Spleen (tissue), 11 donors: ENCODE measurements around the gene PPM1L. TPM values are rescaled to one million over a fixed set of nuclear protein-coding genes. Genes with fewer than 3 reads are reported as not detected.

ENCODE experiments used
- DNase-seq: peaks from one replicate; pipeline ENCODE4 v3.0.0-alpha.2; 2020
- H3K27ac ChIP-seq, 8 donors: fragments of 200-600 bp; sonication (generic) in 7 of 8; 1 replicate in 4 of 8; 2 replicates in 4 of 8; pipeline versions ENCODE4 v1.5.0 to v1.8.0; 2016 to 2021; ENCODE audit warnings: inconsistent platforms in 4 of 8, mild to moderate bottlenecking in 4 of 8, moderate library complexity in 1 of 8
- H3K27me3 ChIP-seq, 7 donors: fragments of 200-600 bp; sonication (generic) in 6 of 7; replicated peaks in 1 of 7; 1 replicate in 4 of 7; 2 replicates in 3 of 7; pipeline versions ENCODE4 v1.5.0 to v1.8.0; 2016 to 2021; ENCODE audit warnings: inconsistent platforms in 3 of 7, mild to moderate bottlenecking in 1 of 7
- H3K36me3 ChIP-seq, 6 donors: fragments of 200-600 bp; sonication (generic) in 5 of 6; 1 replicate in 4 of 6; 2 replicates in 2 of 6; pipeline versions ENCODE4 v1.5.0 to v1.8.0; 2016 to 2021; ENCODE audit warnings: inconsistent platforms in 2 of 6
- H3K4me1 ChIP-seq, 6 donors: fragments of 200-600 bp; sonication (generic) in 5 of 6; 1 replicate in 3 of 6; 2 replicates in 3 of 6; pipeline versions ENCODE4 v1.5.0 to v1.8.0; 2016 to 2021; ENCODE audit warnings: inconsistent platforms in 3 of 6
- H3K4me3 ChIP-seq, 8 donors: fragments of 200-600 bp; sonication (generic) in 7 of 8; 1 replicate in 4 of 8; 2 replicates in 4 of 8; pipeline versions ENCODE4 v1.5.0 to v1.8.0; 2016 to 2021; ENCODE audit warnings: inconsistent platforms in 4 of 8, mild to moderate bottlenecking in 4 of 8, moderate library complexity in 2 of 8
- H3K9me3 ChIP-seq, 8 donors: fragments of 200-600 bp; sonication (generic) in 7 of 8; 1 replicate in 4 of 8; 2 replicates in 4 of 8; pipeline versions ENCODE4 v1.5.0 to v1.8.0; 2016 to 2021; ENCODE audit warnings: inconsistent platforms in 4 of 8
- POLR2A ChIP-seq, 3 donors: fragments of 450-650 bp; IDR thresholded peaks; one replicate each; pipeline ENCODE4 v1.5.1; 2017; ENCODE audit warnings: antibody characterized with exemption in 3 of 3, mild to moderate bottlenecking in 1 of 3
- POLR2AphosphoS5 ChIP-seq, 3 donors: sonication (generic); formaldehyde crosslinking; IDR thresholded peaks; one replicate each; pipeline ENCODE4 v1.5.1; 2017; ENCODE audit warnings: antibody characterized with exemption in 3 of 3
- WGBS, 5 donors: extraction: QIAGEN DNeasy Blood & Tissue Kit in 3 of 5; methylation state at CpG; one replicate each; pipeline versions ENCODE4 v1.1.5 to v1.1.7; 2013 to 2018; 5-methylcytosine and 5-hydroxymethylcytosine counted together
- intact Hi-C: fragments of 100-400 bp; cut with DNase I; formaldehyde crosslinking; loops from one replicate; pipeline ENCODE4 v1.15.0; 2023; ENCODE audit warnings: low total_unique reads
- polyA plus RNA-seq, 3 donors: library from polyadenylated mRNA; stranded (reverse); fragments of 200-250 nt; gene quantifications; one replicate each; pipeline ENCODE4 v1.2.1, GENCODE V29; 2013
- total RNA-seq, 7 donors: library from RNA; depleted of rRNA in 3 of 7; stranded (reverse); fragments of >200 nt in 3 of 7; fragmentation: NEBNext Ultra II Directional in 4 of 7; extraction: Animal tissue kit (Norgen Biotek cat#: 25700) in 4 of 7; gene quantifications; one replicate each; pipeline versions ENCODE4 v1.1.0 to v1.2.1, GENCODE V29; 2016 to 2021
- TF ChIP-seq, protein P1 (sequence below), 11 experiments: fragments of 200-600 bp in 7 of 11; fragments of 450-650 bp in 4 of 11; sonication (generic) in 4 of 11; IDR thresholded peaks in 8 of 11; conservative IDR thresholded peaks in 3 of 11; 1 replicate in 7 of 11; 2 replicates in 4 of 11; pipeline versions ENCODE4 v1.4.0 to v1.8.0; 2016 to 2021; ENCODE audit warnings: antibody characterized with exemption in 11 of 11, inconsistent platforms in 4 of 11, mild to moderate bottlenecking in 1 of 11
- donor health status: healthy with polysubstance abuse.
- donor health status: DM: no; HTN: no; CAD: no; lungs with moderate emphysema.
- donor health status: DM: no; HTN: no; CAD: no.
- donor health status: Bipolar disorder and iron deficiency.
- donor health status: healthy.
- donor health status: DM: no; HTN: no; CAD: no.
- donor health status: DM: yes; HTN: yes; CAD: no.

PPM1L gene
- total and polyA plus RNA-seq, 10 donors = 0.63 to 16.7 (median 12.2) TPM

DNA sequence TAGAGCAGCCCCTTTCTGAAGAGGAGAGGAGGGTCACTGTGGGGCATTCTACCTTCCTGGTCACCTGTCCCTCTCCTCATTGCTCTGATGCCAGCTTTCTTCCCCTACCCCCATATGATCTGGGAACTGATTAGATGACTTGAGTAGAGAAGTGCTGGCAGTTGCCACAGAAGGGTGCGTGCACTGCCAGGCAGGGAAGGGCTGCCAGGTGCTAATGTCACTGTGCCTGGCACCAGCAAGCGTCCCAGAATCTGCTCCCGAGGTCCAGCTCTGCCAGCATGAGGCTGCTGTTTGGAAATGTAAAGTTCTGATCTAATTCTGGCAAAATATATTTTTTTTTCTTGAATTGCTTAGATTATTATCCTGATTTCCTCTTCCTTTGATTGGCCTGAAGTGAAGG, 52.8 kb downstream of the PPM1L start:
- H3K27ac ChIP-seq = no peak overlapping the region
- TF ChIP-seq POLR2A (IDR thresholded peaks at IDR 0.05) (no peak), POLR2AphosphoS5 (IDR thresholded peaks at IDR 0.05) (no peak)
- TF ChIP-seq, protein P1, sequence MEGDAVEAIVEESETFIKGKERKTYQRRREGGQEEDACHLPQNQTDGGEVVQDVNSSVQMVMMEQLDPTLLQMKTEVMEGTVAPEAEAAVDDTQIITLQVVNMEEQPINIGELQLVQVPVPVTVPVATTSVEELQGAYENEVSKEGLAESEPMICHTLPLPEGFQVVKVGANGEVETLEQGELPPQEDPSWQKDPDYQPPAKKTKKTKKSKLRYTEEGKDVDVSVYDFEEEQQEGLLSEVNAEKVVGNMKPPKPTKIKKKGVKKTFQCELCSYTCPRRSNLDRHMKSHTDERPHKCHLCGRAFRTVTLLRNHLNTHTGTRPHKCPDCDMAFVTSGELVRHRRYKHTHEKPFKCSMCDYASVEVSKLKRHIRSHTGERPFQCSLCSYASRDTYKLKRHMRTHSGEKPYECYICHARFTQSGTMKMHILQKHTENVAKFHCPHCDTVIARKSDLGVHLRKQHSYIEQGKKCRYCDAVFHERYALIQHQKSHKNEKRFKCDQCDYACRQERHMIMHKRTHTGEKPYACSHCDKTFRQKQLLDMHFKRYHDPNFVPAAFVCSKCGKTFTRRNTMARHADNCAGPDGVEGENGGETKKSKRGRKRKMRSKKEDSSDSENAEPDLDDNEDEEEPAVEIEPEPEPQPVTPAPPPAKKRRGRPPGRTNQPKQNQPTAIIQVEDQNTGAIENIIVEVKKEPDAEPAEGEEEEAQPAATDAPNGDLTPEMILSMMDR (IDR thresholded peaks at IDR 0.05 in 8 of 11, conservative IDR thresholded peaks at IDR 0.05 in 3 of 11) = no peak
- no peaks in the 10 kb centered on the region for H3K36me3 ChIP-seq
- no peak overlapping the region for H3K4me3 ChIP-seq
- intact Hi-C loops = no loop called here
- no peak for DNase-seq
- H3K9me3 ChIP-seq = no peaks in the 10 kb centered on the region
- WGBS, 5 donors = 74 to 95% (median 82%) methylated on average over 3 of the region's 3 CpGs
- peaks cover 0 to 5% (median 0%) of the 10 kb centered on the region in 6 donors for H3K4me1 ChIP-seq
- no peaks in the 10 kb centered on the region for H3K27me3 ChIP-seq

DNA sequence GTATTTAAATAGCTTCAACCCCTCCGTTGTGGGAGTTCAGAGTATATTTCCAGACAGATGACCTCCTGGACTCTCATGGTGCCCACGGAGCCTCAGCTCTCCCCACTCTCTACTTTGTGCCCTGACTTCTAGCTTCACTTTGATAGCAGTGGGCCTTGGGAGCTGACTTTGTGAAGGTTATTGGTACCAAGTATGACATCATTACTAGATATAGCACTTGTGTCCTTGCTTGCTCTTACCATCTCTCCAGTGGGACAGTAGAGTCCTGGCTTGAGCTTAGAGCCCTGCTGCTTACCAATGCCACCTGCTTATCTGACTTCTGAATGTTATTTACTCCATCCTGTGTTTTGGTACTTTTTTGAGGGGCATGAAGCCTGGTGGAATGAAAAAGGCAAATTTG, 53.4 kb downstream of the PPM1L start:
- Histone ChIP-seq H3K27ac (no peak overlapping the region), H3K36me3 (no peaks in the 10 kb centered on the region), H3K9me3 (no peaks in the 10 kb centered on the region), H3K4me3 (no peak overlapping the region), H3K27me3 (no peaks in the 10 kb centered on the region), H3K4me1 (peaks cover 0 to 5% (median 0%) of the 10 kb centered on the region in 6 donors)
- 43 to 79% (median 54%) methylated on average over 2 of the region's 2 CpGs for WGBS, 5 donors
- TF ChIP-seq, protein P1 (IDR thresholded peaks at IDR 0.05 in 8 of 11, conservative IDR thresholded peaks at IDR 0.05 in 3 of 11) = no peak
- TF ChIP-seq POLR2AphosphoS5 (IDR thresholded peaks at IDR 0.05) = no peak
- no peak for TF ChIP-seq POLR2A (IDR thresholded peaks at IDR 0.05)
- intact Hi-C loops = no loop called here
- no peak for DNase-seq

DNA sequence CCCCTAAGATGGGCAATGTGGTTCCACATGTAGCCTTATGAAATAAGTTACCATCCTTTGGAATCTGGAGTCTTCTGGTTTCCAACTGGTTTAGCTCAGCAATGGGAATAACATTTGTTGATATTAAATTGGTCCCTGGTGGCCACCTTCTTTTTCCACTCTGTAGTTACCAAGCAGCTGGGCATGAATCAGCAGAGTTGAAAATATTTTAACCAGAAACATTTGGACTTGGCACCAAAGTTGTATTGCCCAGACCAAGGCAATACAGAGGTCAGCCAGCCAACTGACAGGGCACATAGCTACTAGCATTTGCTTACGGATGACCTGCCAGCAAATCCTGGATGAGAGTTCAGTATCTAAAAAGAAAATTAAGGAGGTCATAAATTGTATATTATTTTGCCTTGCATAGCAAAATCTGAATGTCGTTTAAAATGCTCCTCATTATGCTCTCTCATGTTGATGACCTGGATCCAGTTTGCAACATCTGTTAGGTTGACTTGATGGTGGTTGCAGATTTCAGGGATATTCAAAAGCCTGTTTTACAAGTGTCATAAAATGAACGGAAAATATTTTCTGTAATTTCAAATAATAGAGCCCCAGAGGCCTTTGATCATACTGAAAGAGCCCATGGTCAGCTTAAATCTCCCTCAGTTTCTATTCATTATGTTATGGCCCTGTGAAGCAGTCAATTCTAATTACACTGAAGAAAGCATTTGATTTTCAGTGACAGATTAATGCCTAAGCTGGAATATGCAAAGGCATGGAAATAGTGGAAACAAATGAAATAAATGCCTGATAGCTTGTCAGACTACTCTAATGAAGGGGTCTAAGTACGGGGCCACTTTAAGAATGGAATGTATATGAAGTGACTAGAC, 54.6 kb downstream of the PPM1L start:
- no peaks in the 10 kb centered on the region for H3K27me3 ChIP-seq
- no peaks in the 10 kb centered on the region for H3K36me3 ChIP-seq
- no peak overlapping the region for H3K27ac ChIP-seq
- no peaks in the 10 kb centered on the region for H3K9me3 ChIP-seq
- no peak overlapping the region for H3K4me3 ChIP-seq
- no peaks in the 10 kb centered on the region for H3K4me1 ChIP-seq
- intact Hi-C loops = no loop called here
- WGBS, 5 donors = 74 to 89% (median 83%) methylated on average over 4 of the region's 4 CpGs
- TF ChIP-seq POLR2A (IDR thresholded peaks at IDR 0.05) = no peak
- no peak for TF ChIP-seq POLR2AphosphoS5 (IDR thresholded peaks at IDR 0.05)
- TF ChIP-seq, protein P1 (IDR thresholded peaks at IDR 0.05 in 8 of 11, conservative IDR thresholded peaks at IDR 0.05 in 3 of 11) = no peak
- no peak for DNase-seq

DNA sequence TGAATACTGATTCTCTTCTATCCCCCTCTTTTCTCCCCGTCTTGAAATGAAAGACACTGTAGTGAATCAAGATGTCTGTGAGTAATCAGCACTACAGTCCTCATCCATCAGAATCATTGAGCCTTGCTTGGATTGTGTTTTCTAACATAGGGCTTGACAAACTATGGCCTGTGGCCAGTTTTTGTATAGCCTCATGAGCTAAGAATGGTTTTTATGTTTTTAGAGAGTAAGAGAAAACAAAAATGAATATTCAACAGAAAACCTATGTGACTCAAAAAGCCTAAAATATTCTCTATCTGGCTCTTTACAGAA, 55.2 kb downstream of the PPM1L start:
- intact Hi-C loops = no loop called here
- no peaks in the 10 kb centered on the region for H3K36me3 ChIP-seq
- WGBS, 5 donors = 78 to 91% (median 82%) methylated on average over 1 of the region's 1 CpG
- no peak overlapping the region for H3K4me3 ChIP-seq
- TF ChIP-seq, protein P1 (IDR thresholded peaks at IDR 0.05 in 8 of 11, conservative IDR thresholded peaks at IDR 0.05 in 3 of 11) = no peak
- TF ChIP-seq POLR2AphosphoS5 (IDR thresholded peaks at IDR 0.05) = no peak
- TF ChIP-seq POLR2A (IDR thresholded peaks at IDR 0.05) = no peak
- no peaks in the 10 kb centered on the region for H3K9me3 ChIP-seq
- no peak overlapping the region for H3K27ac ChIP-seq
- DNase-seq = no peak
- no peaks in the 10 kb centered on the region for H3K4me1 ChIP-seq
- H3K27me3 ChIP-seq = no peaks in the 10 kb centered on the region
